AG09319 (cell line): ENCODE measurements around the gene P3H3.

Experiments
- DNase-seq: peaks from one replicate; pipeline ENCODE4 v3.0.0-alpha.2; 2010; ENCODE audit warnings: low read depth; ENCODE audit errors: extremely low read depth
- TF ChIP-seq, protein P1 (sequence below): IDR thresholded peaks from 2 replicates; pipeline ENCODE4 v1.5.1; 2011; ENCODE audit warnings: low read depth, mild to moderate bottlenecking, inconsistent platforms, low read length, moderate library complexity

The P3H3 gene

DNA sequence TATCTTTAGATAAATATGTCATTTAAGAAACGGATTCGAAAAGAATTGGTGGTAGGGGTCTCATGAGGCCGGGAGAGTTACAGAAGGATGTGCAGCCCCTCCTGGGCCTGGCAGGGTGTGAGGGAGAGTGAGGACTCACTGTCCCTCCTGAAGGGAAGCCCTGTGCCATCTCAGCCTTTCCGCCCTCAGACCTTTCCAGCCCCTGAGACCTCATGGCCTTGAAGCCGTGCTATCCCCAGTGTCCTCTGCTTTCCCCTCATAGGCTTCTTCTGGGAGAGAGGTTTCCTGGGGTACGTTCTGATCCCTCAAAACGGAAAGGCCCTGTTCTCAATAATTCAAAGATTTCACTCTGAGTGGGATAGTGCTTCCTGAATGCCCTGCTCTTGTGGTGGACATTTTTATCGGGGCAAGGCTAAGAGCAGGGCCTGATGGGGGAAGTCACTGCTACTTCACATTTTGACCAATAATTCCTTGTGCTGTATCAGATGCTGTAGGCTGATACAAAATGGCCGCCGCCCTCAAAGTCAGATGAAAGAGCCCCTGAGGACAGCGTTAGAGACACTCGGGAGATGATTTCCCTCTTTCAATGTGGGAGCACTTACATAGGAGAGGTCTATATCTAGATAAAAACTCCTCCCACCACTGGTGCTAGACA, 37.6 kb upstream of the P3H3 start:
- TF ChIP-seq, protein P1, sequence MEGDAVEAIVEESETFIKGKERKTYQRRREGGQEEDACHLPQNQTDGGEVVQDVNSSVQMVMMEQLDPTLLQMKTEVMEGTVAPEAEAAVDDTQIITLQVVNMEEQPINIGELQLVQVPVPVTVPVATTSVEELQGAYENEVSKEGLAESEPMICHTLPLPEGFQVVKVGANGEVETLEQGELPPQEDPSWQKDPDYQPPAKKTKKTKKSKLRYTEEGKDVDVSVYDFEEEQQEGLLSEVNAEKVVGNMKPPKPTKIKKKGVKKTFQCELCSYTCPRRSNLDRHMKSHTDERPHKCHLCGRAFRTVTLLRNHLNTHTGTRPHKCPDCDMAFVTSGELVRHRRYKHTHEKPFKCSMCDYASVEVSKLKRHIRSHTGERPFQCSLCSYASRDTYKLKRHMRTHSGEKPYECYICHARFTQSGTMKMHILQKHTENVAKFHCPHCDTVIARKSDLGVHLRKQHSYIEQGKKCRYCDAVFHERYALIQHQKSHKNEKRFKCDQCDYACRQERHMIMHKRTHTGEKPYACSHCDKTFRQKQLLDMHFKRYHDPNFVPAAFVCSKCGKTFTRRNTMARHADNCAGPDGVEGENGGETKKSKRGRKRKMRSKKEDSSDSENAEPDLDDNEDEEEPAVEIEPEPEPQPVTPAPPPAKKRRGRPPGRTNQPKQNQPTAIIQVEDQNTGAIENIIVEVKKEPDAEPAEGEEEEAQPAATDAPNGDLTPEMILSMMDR: no peak

DNA sequence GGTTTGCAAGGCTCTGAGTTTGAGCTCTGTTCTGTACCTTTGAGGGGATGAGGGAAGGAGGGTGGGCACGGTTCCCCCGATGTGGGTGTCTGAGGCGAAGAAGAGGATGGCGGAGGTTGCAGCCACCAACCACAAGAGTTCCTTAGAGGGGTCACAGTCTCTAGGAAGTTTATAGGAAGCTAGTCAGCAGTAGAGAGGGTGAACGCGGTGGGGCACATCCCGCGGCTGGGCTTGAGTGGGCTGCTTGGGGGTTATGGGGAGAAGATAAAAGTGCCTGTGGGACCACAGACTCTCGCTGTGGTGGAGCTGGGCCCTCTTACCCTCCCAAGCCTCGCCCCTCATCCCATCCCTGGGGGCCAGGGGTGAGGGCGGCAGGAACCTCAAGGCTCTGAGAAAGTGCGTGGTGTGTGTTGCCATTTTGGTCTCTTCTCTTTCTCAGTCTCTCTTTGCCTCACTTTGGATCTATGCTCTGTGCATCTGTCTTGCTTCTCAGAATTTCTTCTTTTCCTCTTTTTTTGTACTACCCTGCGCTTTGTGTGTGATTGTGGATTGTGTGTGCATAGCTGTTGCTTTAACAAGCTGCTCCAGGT, 36.2 kb upstream of the P3H3 start:
- no peak for DNase-seq
- TF ChIP-seq, protein P1: no peak

More for the DNA sequence above, 37.6 kb upstream of the P3H3 start:
- no peak for DNase-seq

DNA sequence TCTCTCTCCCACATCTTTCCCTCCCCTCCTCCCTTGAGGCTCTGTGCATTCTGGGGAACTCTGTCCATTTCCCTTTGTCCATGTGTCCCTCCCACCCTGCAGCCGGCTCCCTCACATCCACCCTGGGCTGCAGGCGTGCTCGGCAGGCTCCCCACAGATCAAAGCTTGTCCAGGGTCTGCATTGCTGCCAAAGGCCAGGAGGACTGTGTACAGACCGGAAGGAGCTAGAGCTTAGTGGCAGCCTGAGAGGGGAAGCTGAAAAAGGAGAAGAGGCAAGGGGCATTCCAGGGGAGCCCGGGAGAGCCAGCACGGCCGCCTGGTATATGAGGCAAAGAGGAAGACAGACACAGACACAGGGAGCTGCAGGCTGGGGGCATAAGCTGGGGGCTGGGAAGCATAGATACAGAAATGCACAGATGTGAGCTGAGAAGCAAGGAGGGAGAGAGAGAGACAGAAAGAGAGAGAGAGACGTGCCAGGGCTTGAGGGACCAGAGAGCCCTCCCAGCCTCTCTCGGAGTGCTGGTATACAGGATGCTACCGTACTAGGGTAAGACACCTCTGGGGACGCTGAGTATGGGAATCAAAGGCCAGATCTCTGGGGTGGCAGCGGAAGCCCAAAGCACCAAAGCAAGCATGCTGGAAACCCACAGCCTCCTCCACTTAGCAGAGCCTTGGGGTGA, 35.5 kb upstream of the P3H3 start:
- TF ChIP-seq, protein P1: no peak

DNA sequence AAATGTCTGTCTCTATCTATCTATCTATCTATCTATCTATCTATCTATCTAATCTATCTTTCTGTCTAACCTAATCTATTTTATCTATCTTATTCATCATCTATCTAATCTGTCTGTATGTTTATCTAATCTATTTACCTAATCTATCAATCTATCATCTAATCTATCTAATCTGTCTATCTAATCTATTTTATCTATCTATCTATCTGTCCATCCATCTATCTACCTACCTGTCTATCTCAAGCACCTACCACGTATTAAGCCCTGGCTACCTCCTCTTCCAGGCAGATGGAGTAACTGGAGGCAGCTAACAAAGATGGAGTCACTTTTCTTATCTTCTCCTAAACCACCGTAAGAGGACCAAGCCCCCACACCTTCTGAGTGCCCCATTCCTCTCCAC, 33.1 kb upstream of the P3H3 start:
- TF ChIP-seq, protein P1: no peak
- DNase-seq: no peak

More for the DNA sequence above, 35.5 kb upstream of the P3H3 start:
- DNase-seq: no peak

DNA sequence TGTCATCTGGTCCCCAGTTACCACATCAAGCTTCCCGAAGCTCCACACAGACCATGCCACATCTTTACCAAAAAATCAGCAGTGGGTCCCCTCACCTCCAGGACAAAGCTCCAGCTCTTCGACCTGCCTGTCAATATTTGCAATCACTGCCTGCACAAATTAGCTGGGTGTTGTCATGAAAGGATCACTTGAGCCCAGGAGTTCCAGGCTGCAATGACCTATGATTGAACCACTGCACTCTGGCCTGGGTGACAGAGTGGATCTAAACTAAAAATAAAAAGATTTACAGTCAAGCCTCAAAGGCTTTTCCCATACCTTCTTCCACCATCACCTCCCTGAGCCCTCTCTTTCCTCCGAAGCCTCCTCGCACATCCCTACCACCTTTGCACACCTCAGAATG, 31.6 kb upstream of the P3H3 start:
- TF ChIP-seq, protein P1: no peak
- no peak for DNase-seq

DNA sequence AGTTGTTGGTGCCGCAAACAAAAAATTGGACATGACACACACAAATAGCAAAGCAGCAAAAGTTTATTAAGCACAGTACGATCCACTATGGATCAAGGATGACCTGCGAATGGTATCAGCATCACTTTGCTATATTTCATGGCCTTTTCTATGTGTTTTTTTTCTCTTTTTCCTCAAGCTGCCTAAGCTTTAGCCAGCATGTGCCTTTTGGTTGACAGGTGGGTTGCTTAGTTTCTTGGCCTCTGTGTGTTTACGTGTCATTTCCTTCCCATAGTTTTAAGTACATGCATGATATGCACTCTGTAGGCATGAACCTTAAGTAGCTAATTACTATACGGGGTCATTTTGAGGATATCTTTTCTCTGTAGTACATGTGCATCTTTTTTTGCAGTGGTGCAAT, 29.1 kb upstream of the P3H3 start:
- no peak for DNase-seq
- TF ChIP-seq, protein P1: no peak

DNA sequence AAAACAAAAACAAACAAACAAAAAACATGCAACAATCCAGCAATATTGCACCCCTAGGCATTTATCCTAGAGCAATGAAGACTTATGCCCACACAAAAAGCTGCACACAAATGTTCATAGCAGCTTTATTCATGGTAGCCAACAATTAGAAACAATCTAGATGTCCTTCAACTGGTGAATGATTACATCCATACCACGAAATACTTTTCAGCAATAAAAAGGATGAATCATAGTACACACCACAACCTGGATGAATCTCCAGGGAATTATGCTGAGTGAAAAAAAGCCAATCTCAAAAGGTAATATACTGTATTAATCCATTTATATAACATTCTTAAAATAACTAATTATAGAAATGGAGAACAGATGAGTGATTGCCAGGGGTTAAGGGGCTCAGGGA, 21.0 kb upstream of the P3H3 start:
- no peak for DNase-seq

More for the DNA sequence above, 21.0 kb upstream of the P3H3 start:
- TF ChIP-seq, protein P1: no peak
